Measurements from ENCODE around the gene LCOR.
A peak's percentile ranks its signal among the peaks of the same experiment; 100 is the strongest.
"Not testable (repeated sequence)": the region's sequence is repeated elsewhere in the genome, so short reads cannot be mapped to it uniquely, and the experiment has no call there.

The LCOR gene

DNA sequence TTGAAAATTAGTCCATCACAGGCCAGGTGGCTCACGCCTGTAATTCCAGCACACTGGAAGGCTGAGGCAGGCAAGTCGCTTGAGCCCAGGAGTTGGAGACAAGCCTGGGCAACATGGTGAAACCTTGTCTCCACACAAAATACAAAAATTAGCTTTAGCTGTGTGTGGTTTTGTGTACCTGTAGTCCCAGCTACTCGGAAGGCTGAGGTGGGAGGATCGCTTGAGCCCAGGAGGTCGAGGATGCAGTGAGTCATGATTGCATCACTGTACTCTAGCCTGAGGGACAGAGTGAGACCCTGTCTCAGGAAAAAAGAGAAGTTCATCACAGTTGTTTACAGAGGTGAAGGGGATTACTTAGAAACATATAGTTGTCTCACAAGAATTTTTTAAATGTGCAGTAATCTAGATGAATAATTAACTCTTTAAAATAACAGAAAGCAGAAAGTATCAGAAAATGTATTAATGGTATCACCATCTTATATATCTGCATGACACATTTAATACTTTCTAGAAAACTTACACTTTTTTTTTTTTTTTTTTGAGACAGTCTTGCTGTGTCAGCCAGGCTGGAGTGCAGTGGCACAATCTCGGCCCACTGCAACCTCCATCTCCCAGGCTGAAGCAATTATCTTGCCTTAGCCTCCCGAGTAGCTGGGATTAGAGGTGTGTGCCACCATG is 8.9 kb downstream of the LCOR start:
- DNase-seq = no peak

DNA sequence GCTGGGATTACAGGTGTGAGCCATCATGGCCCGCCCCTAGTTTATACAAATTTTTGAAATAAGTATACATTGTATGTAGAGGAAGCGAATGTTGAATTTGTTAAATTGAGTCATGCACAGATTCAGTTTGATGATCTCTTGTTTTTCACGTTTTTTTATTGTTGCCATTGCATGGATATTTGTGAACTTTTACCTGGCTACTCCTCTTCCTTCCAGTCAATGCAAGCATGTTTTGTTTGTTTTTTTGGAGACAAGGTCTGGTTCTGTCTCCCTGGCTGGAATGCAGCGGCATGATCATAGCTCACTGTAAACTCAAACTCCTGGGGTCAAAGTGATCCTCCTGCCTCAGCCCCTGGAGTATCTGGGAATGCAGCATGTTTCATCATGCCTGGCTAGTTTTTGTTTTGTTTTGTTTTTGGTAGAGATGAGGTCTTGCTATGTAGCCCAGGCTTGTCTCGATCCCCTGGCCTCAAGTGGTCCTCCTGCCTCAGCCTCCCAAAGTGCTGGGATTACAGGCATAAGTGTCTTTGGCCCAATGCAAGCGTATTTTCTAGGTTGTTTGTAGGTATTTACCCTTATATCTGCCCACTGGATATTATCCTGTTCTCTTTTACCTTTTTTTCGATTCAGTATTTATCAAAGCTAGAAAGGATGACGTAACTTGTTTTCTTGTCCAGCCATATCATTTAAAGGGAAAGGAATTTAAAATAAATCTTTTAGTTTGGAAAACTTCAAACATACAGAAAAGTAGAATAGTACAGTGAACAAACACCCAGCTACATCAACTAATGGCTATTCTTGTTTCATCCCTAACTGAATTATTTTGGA is 11.0 kb downstream of the LCOR start:
- no peak for DNase-seq

- no peak for DNase-seq
These were observed 11.7 kb downstream of the LCOR start for GRCh38 chr10:96843823-96844222.

DNA sequence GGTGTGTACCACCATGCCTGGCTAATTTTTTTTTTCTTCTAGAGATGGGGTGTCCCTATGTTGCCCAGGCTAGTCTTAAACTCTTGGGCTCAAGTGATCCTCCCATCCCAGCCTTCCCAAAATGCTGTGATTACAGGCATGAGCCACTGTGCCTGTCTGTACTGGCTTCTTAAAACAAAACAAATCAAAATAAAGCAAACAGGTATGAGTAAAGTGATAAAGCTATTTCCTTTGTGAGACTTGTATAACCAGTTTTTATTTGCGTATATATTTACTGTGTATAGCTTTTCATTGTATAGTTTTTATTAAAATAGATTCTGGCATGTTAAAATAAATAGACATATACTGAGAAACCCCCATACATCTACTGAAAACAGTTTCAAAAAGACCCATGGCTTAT is 14.3 kb downstream of the LCOR start:
- no peak for DNase-seq

DNA sequence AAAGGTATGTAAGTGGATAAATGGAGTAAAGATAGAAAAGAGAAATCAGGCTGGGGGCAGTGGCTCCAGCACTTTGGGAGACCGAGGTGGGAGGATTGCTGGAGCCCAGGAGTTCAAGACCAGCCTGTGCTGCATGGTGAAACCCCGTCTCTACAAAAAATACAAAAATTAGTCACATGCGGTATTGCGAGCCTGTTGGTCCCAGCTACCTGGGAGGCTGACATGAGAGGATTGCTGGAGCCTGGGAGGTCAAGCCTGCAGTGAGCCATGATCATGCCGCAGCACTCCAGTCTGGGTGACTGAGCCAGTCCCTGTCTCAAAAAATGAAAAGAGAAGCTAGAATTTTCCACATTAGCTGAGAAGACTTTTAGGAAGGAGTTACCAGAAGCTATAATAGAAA is 14.8 kb downstream of the LCOR start:
- no peak for DNase-seq

DNA sequence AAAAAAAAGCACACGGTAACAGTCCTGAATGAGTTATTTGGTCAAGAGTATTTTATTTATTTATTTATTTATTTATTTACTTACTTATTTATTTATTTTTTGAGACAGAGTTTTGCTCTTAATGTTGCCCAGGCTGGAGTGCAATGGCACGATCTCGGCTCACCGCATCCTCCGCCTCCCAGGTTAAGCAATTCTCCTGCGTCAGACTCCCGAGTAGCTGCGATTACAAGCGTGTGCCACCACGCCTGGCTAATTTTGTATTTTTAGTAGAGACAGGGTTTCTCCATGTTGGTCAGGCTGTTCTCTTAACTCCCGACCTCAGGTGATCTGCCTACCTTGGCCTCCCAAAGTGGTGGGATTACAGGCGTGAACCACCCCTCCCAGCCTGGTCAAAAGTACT is 15.3 kb downstream of the LCOR start:
- DNase-seq = not testable (repeated sequence)

DNA sequence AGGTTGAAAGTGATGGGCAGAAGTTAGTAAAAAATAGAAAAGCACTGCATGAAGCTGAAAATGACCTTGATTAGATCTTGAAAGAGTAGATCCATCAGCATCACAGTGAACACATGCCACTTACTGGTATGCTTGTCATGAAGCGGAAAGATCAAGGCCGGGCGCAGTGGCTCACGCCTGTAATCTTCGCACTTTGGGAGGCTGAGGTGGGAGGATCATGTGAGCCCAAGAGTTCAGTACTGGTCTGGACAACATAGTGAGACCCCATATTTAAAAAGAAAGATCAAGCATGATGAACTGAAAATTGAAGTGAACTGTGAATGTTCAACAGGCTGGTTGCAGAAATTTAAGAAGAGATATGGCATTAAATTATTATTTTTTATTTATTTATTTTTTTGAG is 18.0 kb downstream of the LCOR start:
- DNase-seq = no peak

DNA sequence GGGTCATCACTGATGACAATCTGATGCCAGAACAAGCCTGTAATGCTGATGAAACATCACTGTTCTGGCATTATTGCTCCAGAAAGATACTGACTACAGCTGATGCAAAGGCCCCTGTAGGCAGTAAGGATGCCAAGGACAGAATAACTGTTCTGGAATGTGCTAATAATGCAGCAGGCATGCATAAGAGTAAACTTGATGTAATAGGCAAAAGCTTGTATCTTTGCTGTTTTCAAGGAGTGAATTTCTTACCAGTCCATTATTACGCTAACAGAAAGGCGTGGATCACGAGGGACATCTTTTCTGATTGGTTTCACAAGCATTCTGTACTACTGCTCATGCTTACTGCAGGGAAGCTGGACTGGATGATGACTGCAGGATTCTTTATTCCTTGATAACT is 18.7 kb downstream of the LCOR start:
- DNase-seq = no peak

DNA sequence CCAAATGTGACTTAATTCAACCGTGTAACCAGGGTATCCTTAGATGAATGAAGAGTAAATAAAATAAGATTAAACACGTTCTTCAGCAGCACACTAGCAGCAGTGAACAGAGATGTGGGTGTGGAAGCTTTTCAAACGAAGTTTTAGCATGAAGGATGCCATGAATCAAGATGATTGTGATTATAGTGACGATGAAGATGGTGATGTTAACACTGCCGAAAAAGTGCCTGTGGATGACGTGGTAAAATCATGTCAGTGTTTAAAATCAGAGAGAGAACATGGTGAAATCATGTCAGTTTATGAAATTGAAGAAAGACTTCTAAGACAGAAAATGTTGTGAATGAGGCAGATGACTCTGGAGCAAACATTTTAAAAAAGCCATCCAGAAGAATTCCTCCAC is 19.2 kb downstream of the LCOR start:
- DNase-seq = no peak

DNA sequence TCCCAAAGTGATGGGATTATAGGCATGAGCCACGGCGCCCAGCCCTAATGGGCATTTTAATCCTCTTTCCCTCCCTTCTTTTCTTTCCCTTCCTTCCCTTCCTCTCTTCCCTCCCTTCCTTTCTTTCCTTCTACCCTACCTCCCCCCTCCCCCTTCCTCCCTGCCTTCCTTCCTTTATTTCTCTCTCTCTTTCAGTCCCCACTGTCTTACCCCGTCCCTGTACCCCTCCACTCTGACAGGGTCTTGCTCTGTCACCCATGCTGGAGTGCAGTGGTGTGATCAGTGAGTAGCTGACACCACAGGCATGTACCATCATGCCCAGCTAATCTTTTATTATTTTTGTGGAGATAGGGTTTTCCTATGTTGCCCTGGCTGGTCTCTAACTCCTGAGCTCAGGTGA is 24.2 kb downstream of the LCOR start:
- no peak for DNase-seq

GRCh38 chr10:96857301-96858012 is 25.4 kb downstream of the LCOR start:
- no peak for DNase-seq

- no peak for DNase-seq
These were observed 26.1 kb downstream of the LCOR start for GRCh38 chr10:96858038-96858705.

DNA sequence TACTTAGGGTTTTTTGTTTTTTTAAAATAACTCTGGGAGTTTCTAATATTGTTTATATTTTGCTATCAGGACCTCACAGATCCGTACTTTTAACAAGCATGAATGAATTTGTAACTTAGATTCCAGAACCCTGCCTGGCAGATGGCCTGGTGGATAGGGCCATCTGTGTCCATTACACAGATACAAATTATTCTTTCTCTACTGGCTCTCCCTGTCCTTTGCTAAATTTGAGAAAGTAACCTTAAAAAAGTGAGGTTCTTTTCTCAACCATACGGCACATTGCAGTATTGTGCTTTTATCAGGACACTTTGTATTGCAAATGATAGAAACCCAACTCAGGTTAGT is 26.6 kb downstream of the LCOR start:
- DNase-seq = no peak

GRCh38 chr10:96860631-96861277 is 28.7 kb downstream of the LCOR start:
- DNase-seq = no peak

DNA sequence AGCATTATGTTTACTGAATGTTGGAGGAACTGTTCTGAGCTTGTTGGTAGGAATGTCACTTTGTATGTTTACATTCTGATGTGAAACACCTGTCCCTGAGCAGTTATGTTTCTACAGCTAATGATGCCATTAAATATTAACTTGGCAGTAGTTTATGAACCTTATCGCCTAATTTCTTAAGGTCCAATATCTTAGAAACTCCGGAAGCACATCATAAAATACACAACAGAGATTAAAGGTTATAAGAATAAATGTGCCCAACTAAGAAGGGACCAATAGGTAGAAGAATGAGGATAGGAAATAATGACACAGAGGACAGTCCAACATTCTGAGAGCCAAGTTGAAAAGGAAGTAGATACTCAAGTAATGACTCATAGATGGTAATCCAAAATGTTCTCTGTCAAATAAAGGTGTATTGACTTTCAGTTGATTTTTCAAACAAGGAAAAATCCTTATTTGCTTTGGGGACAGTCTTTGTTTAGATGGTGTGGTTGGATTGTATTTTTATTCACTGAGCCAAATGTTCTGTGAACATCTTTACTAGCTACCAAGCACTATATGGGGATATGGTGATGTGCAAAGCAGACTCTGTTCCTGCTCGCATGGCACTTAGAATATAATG is 31.9 kb downstream of the LCOR start:
- no peak for DNase-seq

- DNase-seq = no peak
These were observed 41.0 kb downstream of the LCOR start for GRCh38 chr10:96873086-96873485.

GRCh38 chr10:96873756-96874467 is 41.8 kb downstream of the LCOR start:
- no peak for DNase-seq

- DNase-seq = no peak
These were observed 46.0 kb downstream of the LCOR start for GRCh38 chr10:96878057-96878456.

GRCh38 chr10:96880575-96880974 is 48.5 kb downstream of the LCOR start:
- DNase-seq = no peak

DNA sequence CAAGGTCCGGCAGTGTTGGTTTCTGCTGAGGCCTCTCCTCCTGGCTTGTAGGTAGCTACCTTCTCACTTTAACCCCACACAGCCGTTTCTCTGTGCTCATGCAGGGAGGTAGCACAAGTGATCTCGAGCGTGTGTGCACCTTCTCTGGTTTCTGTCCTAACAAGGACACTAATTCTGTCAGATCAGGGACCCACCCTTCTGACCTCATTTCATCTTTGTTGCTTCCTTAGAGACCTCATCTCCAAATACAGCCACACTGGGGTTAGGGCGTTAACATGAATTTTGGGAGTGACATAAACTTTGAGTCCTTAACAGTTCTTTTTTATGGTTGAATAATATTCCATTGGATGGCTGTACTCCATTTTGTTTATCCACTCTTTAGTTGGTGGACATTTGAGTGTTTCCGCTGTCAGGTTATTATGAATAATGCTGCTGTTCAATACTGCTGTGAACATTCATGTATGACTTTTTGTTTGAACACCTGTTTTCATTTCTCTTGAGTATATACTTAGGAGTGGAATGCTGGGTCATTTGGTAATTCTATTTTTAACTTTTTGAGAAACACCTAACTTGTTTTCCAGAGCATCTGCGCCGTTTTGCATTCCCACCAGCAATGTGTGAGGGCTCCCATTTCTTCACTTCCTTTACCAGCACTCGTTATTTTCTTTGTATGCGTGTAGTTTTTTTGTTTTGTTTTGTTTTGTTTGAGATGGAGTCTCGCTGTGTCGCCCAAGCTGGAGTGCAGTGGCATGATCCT is 57.5 kb downstream of the LCOR start:
- peak in 1 of 2 experiments; percentile 1 for DNase-seq

DNA sequence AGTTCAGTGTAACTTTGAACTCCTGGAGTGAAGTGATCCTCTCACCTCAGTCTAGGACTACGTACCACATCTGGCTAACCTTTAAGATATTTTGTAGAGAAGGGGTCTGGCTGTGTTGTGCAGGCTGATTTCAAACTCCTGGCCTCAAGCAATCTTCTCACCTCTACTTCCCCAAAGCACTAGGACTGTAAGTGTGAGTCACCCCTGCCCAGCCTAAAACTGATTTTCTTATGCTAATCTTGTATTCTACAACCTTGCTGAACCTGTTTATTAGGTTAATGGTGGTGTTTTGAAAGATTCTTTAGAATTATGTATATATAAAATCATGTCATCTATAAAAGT is 58.0 kb downstream of the LCOR start:
- peak; percentile 5 to 6 for DNase-seq
